Gastrocnemius medialis (tissue), 4 donors: ENCODE measurements around the gene TTLL7. TPM values are rescaled to one million over a fixed set of nuclear protein-coding genes. Genes with fewer than 3 reads are reported as not detected.

Experiments used
- ATAC-seq, 2 donors: fragments of 150-250 bp; one replicate each; pipeline ENCODE4 v1.9.1; 2016
- DNase-seq, 2 donors: peaks; one replicate each; pipeline ENCODE4 v3.0.0-alpha.2; 2019
- H3K27ac ChIP-seq, 4 donors: fragments of 200-600 bp; sonication (generic); 1 replicate in 1 of 4; 2 replicates in 3 of 4; pipeline ENCODE4 v1.5.1; 2016 to 2018; ENCODE audit warnings: mild to moderate bottlenecking in 2 of 4, moderate library complexity in 1 of 4
- H3K27me3 ChIP-seq, 3 donors: fragments of 200-600 bp; sonication (generic) in 2 of 3; 1 replicate in 1 of 3; 2 replicates in 2 of 3; pipeline versions ENCODE4 v1.5.1 to v1.6.0; 2016 to 2019; ENCODE audit warnings: mild to moderate bottlenecking in 1 of 3, moderate library complexity in 1 of 3
- H3K36me3 ChIP-seq, 2 donors: fragments of 200-600 bp; sonication (generic) in 1 of 2; one replicate each; pipeline ENCODE4 v1.5.1; 2017 to 2018
- H3K4me1 ChIP-seq, 2 donors: fragments of 200-600 bp; sonication (generic) in 1 of 2; one replicate each; pipeline ENCODE4 v1.5.1; 2016 to 2017; ENCODE audit warnings: mild to moderate bottlenecking in 2 of 2
- H3K4me3 ChIP-seq, 4 donors: fragments of 200-600 bp; sonication (generic) in 3 of 4; 1 replicate in 1 of 4; 2 replicates in 3 of 4; pipeline ENCODE4 v1.5.1; 2016 to 2019; ENCODE audit warnings: mild to moderate bottlenecking in 2 of 4
- H3K9me3 ChIP-seq, 3 donors: fragments of 200-600 bp; sonication (generic) in 2 of 3; 1 replicate in 1 of 3; 2 replicates in 2 of 3; pipeline ENCODE4 v1.5.1; 2016 to 2019
- CTCF ChIP-seq, 5 experiments: fragments of 450-650 bp in 3 of 5; fragments of 200-600 bp in 2 of 5; sonication (generic) in 2 of 5; IDR thresholded peaks in 4 of 5; conservative IDR thresholded peaks in 1 of 5; 1 replicate in 4 of 5; 2 replicates in 1 of 5; pipeline ENCODE4 v1.5.1; 2016 to 2019; ENCODE audit warnings: antibody characterized with exemption in 5 of 5, mild to moderate bottlenecking in 3 of 5, moderate library complexity in 3 of 5
- POLR2A ChIP-seq, 2 donors: fragments of 450-650 bp; IDR thresholded peaks; one replicate each; pipeline ENCODE4 v1.6.1; 2017; ENCODE audit warnings: antibody characterized with exemption in 2 of 2, mild to moderate bottlenecking in 2 of 2, moderate library complexity in 2 of 2
- in situ Hi-C, 4 donors: fragments of 200-750 bp; cut with MboI; loops; one replicate each; pipeline versions ENCODE4 v1.15.0 to v1.8.0; 2017; ENCODE audit warnings: low sequenced_read_pairs in 4 of 4
- intact Hi-C: fragments of 100-400 bp; cut with DNase I; formaldehyde crosslinking; loops from one replicate; pipeline ENCODE4 v1.15.1; 2023; ENCODE audit warnings: low total_unique reads
- total RNA-seq, 4 donors: library from RNA; depleted of rRNA; stranded (reverse); fragments of >200 nt; gene quantifications; one replicate each; pipeline versions ENCODE4 v1.1.0 to v1.2.3, GENCODE V29; 2016

Gene TTLL7
- total RNA-seq, 4 donors from 2014 or later = 8.2 to 22.9 (median 12.3) TPM

GRCh38 chr1:84027368-84027767, 28.4 kb upstream of the TTLL7 start:
- no peak overlapping the region for H3K27ac ChIP-seq
- no peaks in the 10 kb centered on the region for H3K9me3 ChIP-seq
- no peaks in the 10 kb centered on the region for H3K27me3 ChIP-seq
- intact Hi-C loops (no loop called here), in situ Hi-C loops (no loop called here)
- H3K4me1 ChIP-seq = no peaks in the 10 kb centered on the region
- ATAC-seq (no peak), DNase-seq (no peak)
- H3K4me3 ChIP-seq = no peak overlapping the region
- H3K36me3 ChIP-seq = no peaks in the 10 kb centered on the region
- TF ChIP-seq POLR2A (IDR thresholded peaks at IDR 0.05) (no peak), CTCF (IDR thresholded peaks at IDR 0.05 in 4 of 5, conservative IDR thresholded peaks at IDR 0.05 in 1 of 5) (no peak)

- Histone ChIP-seq H3K27me3 (no peaks in the 10 kb centered on the region), H3K36me3 (no peaks in the 10 kb centered on the region), H3K4me3 (no peak overlapping the region), H3K9me3 (no peaks in the 10 kb centered on the region), H3K4me1 (no peaks in the 10 kb centered on the region), H3K27ac (no peak overlapping the region)
- in situ Hi-C loops (no loop called here), intact Hi-C loops (no loop called here)
- no peak for ATAC-seq
- TF ChIP-seq POLR2A (IDR thresholded peaks at IDR 0.05) (no peak), CTCF (IDR thresholded peaks at IDR 0.05 in 4 of 5, conservative IDR thresholded peaks at IDR 0.05 in 1 of 5) (no peak)
- no peak for DNase-seq
Measured at GRCh38 chr1:84025966-84026365, 27.0 kb upstream of the TTLL7 start.

GRCh38 chr1:84021822-84022221, 22.9 kb upstream of the TTLL7 start:
- no peak overlapping the region for H3K27ac ChIP-seq
- in situ Hi-C loops = no loop called here
- H3K36me3 ChIP-seq = no peaks in the 10 kb centered on the region
- H3K4me3 ChIP-seq = no peak overlapping the region
- ATAC-seq = no peak
- no peaks in the 10 kb centered on the region for H3K4me1 ChIP-seq
- intact Hi-C loops = no loop called here
- no peaks in the 10 kb centered on the region for H3K27me3 ChIP-seq
- TF ChIP-seq POLR2A (IDR thresholded peaks at IDR 0.05) = no peak
- TF ChIP-seq CTCF (IDR thresholded peaks at IDR 0.05 in 4 of 5, conservative IDR thresholded peaks at IDR 0.05 in 1 of 5) = no peak
- H3K9me3 ChIP-seq = no peaks in the 10 kb centered on the region
- DNase-seq = no peak

GRCh38 chr1:84020151-84020550, 21.2 kb upstream of the TTLL7 start:
- Histone ChIP-seq H3K36me3 (no peaks in the 10 kb centered on the region), H3K9me3 (no peaks in the 10 kb centered on the region), H3K4me1 (no peaks in the 10 kb centered on the region), H3K27ac (no peak overlapping the region), H3K4me3 (no peak overlapping the region), H3K27me3 (no peaks in the 10 kb centered on the region)
- DNase-seq (no peak), ATAC-seq (no peak)
- TF ChIP-seq CTCF (IDR thresholded peaks at IDR 0.05 in 4 of 5, conservative IDR thresholded peaks at IDR 0.05 in 1 of 5) (no peak), POLR2A (IDR thresholded peaks at IDR 0.05) (no peak)
- intact Hi-C loops = no loop called here
- in situ Hi-C loops = no loop called here

- in situ Hi-C loops = no loop called here
- Histone ChIP-seq H3K36me3 (no peaks in the 10 kb centered on the region), H3K4me3 (no peak overlapping the region), H3K27me3 (no peaks in the 10 kb centered on the region), H3K4me1 (no peaks in the 10 kb centered on the region), H3K9me3 (no peaks in the 10 kb centered on the region), H3K27ac (no peak overlapping the region)
- ATAC-seq (no peak), DNase-seq (no peak)
- TF ChIP-seq CTCF (IDR thresholded peaks at IDR 0.05 in 4 of 5, conservative IDR thresholded peaks at IDR 0.05 in 1 of 5) = no peak
- no peak for TF ChIP-seq POLR2A (IDR thresholded peaks at IDR 0.05)
- intact Hi-C loops = no loop called here
Measured at GRCh38 chr1:84019217-84019616, 20.3 kb upstream of the TTLL7 start.
